Amniotic stem cell (primary cell): ENCODE data around the gene CCT7.
"Not testable (repeated sequence)": the region's sequence is repeated elsewhere in the genome, so short reads cannot be mapped to it uniquely, and the experiment has no call there.

Experiments
- DNase-seq: peaks from one replicate; lab custom pipeline; 2025; lab: John Stamatoyannopoulos, UW

The CCT7 gene

GRCh38 chr2:73255907-73256617 is 22.0 kb downstream of the CCT7 start:
- DNase-seq: no peak

DNA sequence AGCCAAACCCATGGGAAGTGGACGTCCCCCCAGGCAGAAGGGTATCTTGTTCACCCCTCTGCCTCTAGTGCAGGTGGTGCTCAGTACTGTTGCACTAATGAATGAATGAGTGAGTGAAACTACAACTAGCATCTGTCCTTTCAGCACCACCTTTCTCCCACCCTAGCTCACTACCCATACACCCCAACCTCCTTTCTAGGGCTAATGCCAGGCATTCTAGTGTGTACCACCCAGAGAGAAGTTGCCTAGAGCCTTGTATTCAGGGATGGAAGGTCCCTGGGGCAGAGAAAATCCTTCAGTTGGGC is 22.5 kb downstream of the CCT7 start:
- no peak for DNase-seq

DNA sequence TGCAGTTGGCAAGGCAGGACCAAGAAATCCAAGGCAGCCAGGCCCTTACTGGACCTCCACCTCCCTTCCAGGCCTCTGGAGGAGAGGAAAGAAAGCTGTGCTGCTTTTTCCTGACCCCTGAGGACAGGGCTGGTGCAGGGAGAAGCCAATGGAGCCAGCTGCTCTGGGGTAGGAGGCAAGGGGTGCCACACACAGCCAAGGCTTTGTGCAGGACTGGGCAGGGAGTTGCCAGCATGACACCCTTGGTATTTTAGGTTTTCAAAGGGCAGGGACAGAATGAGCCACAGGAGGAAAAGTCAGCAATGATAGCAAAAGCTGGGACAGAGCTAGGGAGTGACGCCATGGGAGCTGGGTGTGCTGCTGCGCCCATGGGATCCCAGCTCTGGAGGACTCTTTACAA is 22.9 kb downstream of the CCT7 start:
- no peak for DNase-seq

DNA sequence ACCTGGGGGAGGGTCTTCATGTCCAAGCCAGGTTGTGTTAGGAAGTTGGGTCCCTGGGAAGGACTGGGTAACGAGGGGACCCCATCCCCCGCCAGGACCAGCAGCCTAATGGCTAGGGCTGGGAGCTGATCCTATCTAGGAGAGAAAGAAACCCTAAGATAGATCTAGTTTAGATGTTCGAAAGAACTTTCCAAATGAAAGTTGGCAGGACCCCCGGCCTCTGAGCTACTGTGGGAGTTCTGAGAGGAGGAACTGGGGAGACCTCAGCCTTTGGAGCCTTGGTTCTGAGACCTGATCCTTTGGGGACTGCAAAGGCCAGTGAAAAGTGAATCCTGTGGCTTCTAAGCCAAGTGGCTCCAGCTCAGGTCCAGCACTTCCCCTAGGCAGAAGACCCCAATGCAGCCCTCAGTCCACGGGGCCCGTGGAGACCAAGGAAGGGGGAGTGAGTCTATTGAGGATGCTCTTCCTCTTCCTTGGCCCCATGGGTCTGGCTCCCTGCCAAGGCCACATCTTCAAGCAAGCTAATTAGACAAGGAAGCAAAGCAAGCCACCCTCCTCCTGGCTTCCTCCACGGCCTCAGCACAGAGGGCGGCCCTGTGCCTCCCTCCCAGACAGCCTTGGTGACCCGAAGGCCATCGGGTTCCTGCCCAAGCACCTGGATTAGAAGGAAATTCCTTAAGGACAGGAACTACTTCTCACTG is 23.5 kb downstream of the CCT7 start:
- no peak for DNase-seq

GRCh38 chr2:73258186-73258912 is 24.2 kb downstream of the CCT7 start:
- DNase-seq: no peak

GRCh38 chr2:73258913-73259215 is 24.8 kb downstream of the CCT7 start:
- DNase-seq: no peak

DNA sequence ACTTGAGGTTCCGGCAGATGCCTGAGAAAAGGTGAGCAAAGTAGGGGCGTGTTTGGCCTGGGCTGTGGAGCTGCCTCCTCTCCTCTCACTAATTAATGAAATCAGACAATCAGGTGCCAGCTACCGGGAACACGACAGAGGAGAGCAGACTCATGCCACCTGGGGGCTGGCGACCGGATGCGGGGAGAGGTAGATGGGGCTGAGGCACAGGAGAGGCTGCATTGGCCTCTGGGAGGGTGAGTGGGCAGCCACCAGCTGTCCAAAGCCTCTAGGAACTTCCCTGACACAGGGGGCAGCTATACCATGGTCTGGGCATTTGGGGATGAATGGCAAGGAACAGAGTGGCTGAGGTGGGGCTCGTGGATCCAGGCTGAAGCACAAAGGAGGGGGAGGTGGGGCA is 25.2 kb downstream of the CCT7 start:
- DNase-seq: no peak

- DNase-seq: no peak
Observed at GRCh38 chr2:73259704-73260337, 25.7 kb downstream of the CCT7 start.

DNA sequence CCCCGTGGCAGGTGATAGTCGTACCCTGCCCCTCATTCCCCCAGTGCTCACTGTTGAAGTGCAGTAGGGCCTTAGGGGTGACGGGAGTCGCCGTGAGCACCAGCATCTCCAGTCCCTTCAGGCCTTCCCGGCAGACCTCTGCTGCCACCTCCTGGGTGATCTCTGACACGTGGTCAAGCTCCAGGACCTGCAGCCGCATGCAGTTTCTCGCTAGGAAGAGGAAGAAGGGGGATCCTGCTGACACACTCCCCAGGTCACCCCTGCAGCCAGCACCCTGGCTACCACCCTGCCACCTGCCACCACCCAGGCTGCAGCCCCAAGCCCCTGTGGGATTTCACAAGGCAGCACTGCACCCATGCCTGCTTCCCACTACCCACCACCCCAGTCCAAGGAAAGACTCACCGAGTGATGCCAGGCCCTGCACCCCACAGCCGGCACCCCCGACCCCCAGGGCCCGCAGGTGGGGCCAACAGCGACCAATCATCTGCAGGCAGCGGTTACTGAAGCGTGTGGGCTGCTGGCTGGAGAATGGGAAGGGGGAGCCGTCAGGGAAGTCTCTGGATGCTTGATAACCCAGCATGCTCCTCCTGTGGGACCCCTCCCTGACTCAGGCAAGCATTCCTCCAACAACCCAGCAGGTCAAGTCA is 26.4 kb downstream of the CCT7 start:
- no peak for DNase-seq

GRCh38 chr2:73262108-73262651 is 28.1 kb downstream of the CCT7 start:
- no peak for DNase-seq

GRCh38 chr2:73262691-73263429 is 28.8 kb downstream of the CCT7 start:
- DNase-seq: not testable (repeated sequence)

- DNase-seq: no peak
Observed at GRCh38 chr2:73263540-73264331, 29.6 kb downstream of the CCT7 start.

DNA sequence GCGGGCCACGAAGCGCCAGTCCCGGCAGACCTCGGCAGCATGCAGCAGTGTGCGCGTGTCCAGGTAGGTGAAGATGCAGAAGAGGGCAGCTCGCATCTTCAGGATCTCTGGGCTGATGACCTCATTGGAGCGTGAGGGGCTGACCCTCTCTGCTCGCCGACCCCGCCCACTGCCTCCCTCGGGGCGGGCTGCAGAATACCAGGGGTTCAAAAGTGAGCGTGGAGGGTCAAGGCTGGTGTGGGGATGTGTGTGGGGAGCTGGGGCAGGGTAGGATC is 30.2 kb downstream of the CCT7 start:
- no peak for DNase-seq

- no peak for DNase-seq
Observed at GRCh38 chr2:73264783-73265182, 30.7 kb downstream of the CCT7 start.

- DNase-seq: no peak
Observed at GRCh38 chr2:73265298-73266060, 31.4 kb downstream of the CCT7 start.

DNA sequence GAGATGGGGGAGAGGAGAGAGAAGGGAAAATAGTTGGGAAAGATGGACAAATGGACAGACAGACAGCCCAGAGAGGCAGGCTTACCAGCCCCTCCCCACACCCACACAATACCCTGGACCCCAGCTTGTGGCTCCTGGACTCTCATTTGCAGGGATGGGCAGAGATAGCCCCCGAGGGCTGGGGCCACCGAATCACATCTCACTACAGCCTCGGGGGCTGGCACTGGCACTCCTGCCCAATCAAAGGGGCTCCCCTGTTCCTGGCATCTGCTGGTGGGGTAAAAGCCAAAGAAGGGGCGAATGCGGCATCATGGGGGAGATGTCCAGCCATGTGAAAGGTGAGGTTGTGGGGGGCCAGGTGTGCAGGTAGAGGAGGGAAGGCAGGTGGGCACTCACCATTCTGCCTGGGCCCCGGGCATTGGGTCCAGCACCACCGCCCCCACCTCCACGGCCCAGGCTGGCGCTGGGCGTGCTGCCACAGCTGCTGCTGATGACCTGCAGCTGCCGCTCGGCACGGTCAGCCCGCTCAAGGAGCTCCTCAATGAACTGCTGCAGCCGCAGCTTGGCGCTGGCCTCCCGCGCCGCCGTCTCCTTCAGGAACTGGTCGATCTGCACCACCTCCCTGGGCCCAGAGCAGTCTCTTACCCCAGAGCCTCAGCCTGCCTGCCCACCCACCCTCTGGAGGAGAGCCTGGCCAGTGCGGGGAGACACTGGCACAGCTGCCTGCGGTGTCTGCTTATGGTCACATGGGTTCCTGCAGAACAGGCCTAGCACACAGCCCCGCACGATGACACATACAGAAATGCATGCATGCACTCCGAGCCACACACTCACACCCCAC is 32.2 kb downstream of the CCT7 start:
- DNase-seq: no peak

DNA sequence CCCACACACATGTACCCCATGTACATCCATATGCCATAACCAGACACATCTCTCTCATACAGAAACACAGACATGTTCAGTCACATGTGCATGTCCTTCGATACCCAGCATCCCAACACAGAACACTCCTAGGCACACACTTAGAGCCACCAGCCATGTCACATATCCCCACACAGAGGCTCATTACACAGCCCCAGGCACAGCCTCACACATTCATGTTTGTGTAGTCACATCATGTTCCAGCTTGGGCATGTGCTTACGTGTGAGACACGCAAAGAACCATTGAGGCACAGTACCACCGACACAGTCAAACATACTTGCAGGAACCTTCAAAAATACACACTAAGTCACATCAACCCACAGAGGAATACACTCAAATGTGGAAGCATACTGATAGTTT is 32.9 kb downstream of the CCT7 start:
- no peak for DNase-seq

- no peak for DNase-seq
Observed at GRCh38 chr2:73268366-73268829, 34.3 kb downstream of the CCT7 start.
